PC-9 (cell line): ENCODE results near the gene ZNRF1.

Source experiments
- CTCF ChIP-seq: fragments of 200-600 bp; sonication (generic); conservative IDR thresholded peaks from 2 replicates; pipeline ENCODE4 v1.6.1; 2017; ENCODE audit warnings: mixed run types, antibody characterized with exemption, mild to moderate bottlenecking, moderate library complexity
- EZH2 ChIP-seq: fragments of 200-600 bp; sonication (generic); IDR thresholded peaks from 2 replicates; pipeline ENCODE4 v1.8.0; 2017; ENCODE audit warnings: antibody characterized with exemption, low read depth

GRCh38 chr16:74951206-74951605, 47.6 kb upstream of the ZNRF1 start:
- TF ChIP-seq EZH2 (no peak), CTCF (no peak)
